ENCODE results near the gene DPYD. TPM values are rescaled to one million over a fixed set of nuclear protein-coding genes. Genes with fewer than 3 reads are reported as not detected.

DPYD gene
- polyA plus RNA-seq, 2 donors = 6.7 to 10.0 TPM

DNA sequence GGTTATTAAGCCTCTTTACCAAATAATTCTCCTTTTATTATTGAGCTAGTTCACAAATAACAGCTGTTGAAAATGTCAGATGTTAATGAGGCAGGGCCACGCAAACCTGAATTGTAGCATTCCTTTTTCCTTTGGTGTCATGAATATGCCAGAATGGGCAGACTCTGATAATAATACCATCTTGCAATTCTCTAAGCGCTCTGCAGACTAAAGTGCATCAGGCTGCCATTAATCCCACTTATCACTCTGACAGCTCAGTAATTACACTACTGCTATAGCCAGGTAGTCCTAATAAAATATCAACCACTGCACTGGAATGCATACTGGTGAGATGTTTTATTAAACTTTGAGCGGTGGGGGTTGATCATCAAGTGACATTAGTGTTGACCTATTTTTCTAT is 177.7 kb downstream of the DPYD start:
- H3K4me3 ChIP-seq (ENCODE audit: low read depth in 1 of 2, low read length in 2 of 2) = no peak overlapping the region
- no peaks in the 10 kb centered on the region for H3K9me3 ChIP-seq (ENCODE audit: control insufficient read depth in 2 of 2, insufficient read depth in 1 of 2, low read depth in 1 of 2, low read length in 1 of 2)
- H3K4me1 ChIP-seq (ENCODE audit: control insufficient read depth in 2 of 2, insufficient read depth in 2 of 2, low read length in 1 of 2) = no peaks in the 10 kb centered on the region
- 76 to 83% methylated on average over 3 of the region's 3 CpGs for WGBS, 2 donors
- H3K27ac ChIP-seq (ENCODE audit: low read depth in 2 of 2, low read length in 1 of 2) = no peak overlapping the region
- no peaks in the 10 kb centered on the region for H3K27me3 ChIP-seq (ENCODE audit: control insufficient read depth in 1 of 2, insufficient read depth in 2 of 2, low read length in 2 of 2)
- no peaks in the 10 kb centered on the region for H3K36me3 ChIP-seq (ENCODE audit: control insufficient read depth in 2 of 2, insufficient read depth in 2 of 2, low read length in 1 of 2)

DNA sequence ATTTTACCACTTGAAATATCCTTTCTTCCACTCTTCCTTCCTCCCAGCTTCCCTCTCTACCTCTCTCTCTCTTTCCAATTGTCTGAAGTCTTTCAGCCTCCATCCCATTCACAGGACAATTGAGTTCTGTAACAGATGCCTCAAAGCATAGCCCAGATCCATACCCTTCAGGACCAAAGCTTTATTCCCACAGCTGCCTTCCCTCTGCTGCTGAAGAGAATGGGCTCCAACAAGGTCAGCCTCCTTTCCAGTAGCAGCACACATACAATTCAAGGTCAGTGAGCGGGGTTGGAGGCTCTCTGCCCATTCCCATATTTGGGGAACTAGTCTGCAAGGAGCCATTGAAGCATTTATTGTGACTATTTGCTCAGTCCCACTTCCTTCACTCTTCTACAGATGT is 179.9 kb downstream of the DPYD start:
- WGBS, 2 donors = 89 to 98% methylated on average over 1 of the region's 1 CpG
- Histone ChIP-seq H3K36me3 (ENCODE audit: control insufficient read depth in 2 of 2, insufficient read depth in 2 of 2, low read length in 1 of 2) (no peaks in the 10 kb centered on the region), H3K4me3 (ENCODE audit: low read depth in 1 of 2, low read length in 2 of 2) (no peak overlapping the region), H3K27ac (ENCODE audit: low read depth in 2 of 2, low read length in 1 of 2) (no peak overlapping the region), H3K4me1 (ENCODE audit: control insufficient read depth in 2 of 2, insufficient read depth in 2 of 2, low read length in 1 of 2) (no peaks in the 10 kb centered on the region), H3K9me3 (ENCODE audit: control insufficient read depth in 2 of 2, insufficient read depth in 1 of 2, low read depth in 1 of 2, low read length in 1 of 2) (no peaks in the 10 kb centered on the region), H3K27me3 (ENCODE audit: control insufficient read depth in 1 of 2, insufficient read depth in 2 of 2, low read length in 2 of 2) (no peaks in the 10 kb centered on the region)

DNA sequence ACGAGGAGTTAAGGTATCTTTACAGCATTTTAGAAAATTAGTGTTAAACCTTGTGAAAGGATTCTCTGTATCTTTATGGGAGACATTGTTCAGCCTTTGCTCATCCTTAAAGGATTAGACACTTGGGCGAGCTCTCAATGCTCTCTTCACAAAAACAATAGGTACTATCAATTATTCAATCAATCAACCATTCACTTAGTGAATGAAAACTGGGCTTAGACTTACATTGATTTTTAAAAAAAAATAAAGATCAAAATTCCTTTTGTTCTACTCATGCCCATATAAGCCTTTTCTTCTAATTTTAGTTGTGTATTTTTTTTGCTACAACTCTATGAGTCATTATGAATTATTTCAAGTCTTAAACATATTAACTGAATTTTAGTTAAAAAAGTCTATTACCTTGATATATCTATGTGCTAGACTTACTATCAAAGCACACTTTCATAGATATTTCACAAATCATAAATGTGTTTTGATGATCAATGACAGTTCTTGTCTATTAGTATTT is 181.2 kb downstream of the DPYD start:
- H3K27ac ChIP-seq (ENCODE audit: low read depth in 2 of 2, low read length in 1 of 2) = no peak overlapping the region
- no peaks in the 10 kb centered on the region for H3K4me1 ChIP-seq (ENCODE audit: control insufficient read depth in 2 of 2, insufficient read depth in 2 of 2, low read length in 1 of 2)
- WGBS, 2 donors = 89 to 94% methylated on average over 2 of the region's 2 CpGs
- no peak overlapping the region for H3K4me3 ChIP-seq (ENCODE audit: low read depth in 1 of 2, low read length in 2 of 2)
- no peaks in the 10 kb centered on the region for H3K9me3 ChIP-seq (ENCODE audit: control insufficient read depth in 2 of 2, insufficient read depth in 1 of 2, low read depth in 1 of 2, low read length in 1 of 2)
- no peaks in the 10 kb centered on the region for H3K36me3 ChIP-seq (ENCODE audit: control insufficient read depth in 2 of 2, insufficient read depth in 2 of 2, low read length in 1 of 2)
- H3K27me3 ChIP-seq (ENCODE audit: control insufficient read depth in 1 of 2, insufficient read depth in 2 of 2, low read length in 2 of 2) = no peaks in the 10 kb centered on the region

DNA sequence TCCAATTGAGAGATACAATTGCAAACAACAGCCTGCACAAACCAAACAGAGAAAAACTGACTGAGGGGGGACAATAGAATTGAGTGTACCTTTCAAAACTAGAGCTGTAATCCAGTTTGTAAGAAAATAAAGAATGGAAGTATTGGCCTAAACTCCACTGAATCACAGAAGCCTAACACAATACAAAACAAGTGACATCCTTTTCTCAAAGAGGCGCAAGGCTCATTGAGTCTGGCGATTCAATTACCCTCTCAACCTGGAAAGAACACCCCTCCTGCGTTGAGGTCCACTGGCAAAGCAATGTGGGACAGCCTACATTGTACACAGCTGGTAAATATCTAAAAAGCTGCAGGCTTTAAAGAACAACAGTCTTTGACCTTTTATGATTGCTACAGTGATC is 182.6 kb downstream of the DPYD start:
- Histone ChIP-seq H3K4me3 (ENCODE audit: low read depth in 1 of 2, low read length in 2 of 2) (no peak overlapping the region), H3K4me1 (ENCODE audit: control insufficient read depth in 2 of 2, insufficient read depth in 2 of 2, low read length in 1 of 2) (no peaks in the 10 kb centered on the region), H3K36me3 (ENCODE audit: control insufficient read depth in 2 of 2, insufficient read depth in 2 of 2, low read length in 1 of 2) (no peaks in the 10 kb centered on the region), H3K27ac (ENCODE audit: low read depth in 2 of 2, low read length in 1 of 2) (no peak overlapping the region), H3K9me3 (ENCODE audit: control insufficient read depth in 2 of 2, insufficient read depth in 1 of 2, low read depth in 1 of 2, low read length in 1 of 2) (no peaks in the 10 kb centered on the region), H3K27me3 (ENCODE audit: control insufficient read depth in 1 of 2, insufficient read depth in 2 of 2, low read length in 2 of 2) (no peaks in the 10 kb centered on the region)
- 89% methylated on average over 3 of the region's 3 CpGs for WGBS, 2 donors

DNA sequence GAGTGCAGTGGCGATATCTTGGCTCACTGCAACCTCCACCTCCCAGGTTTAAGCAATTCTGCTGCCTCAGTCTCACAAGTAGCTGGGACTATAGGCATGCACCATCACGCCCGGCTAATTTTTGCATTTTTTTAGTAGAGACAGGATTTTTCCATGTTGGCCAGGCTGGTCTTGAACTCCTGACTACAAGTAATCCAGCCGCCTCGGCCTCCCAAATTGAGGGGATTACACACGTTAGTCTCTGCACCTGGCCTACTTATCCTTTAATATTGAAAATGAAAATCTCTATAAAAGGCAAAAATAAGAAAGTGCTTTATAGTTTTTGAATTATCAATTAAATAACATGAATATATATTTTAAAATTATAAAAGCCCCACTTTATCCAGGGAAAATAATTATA is 190.6 kb downstream of the DPYD start:
- WGBS, 2 donors = 93 to 96% methylated on average over 6 of the region's 6 CpGs
- no peaks in the 10 kb centered on the region for H3K27me3 ChIP-seq (ENCODE audit: control insufficient read depth in 1 of 2, insufficient read depth in 2 of 2, low read length in 2 of 2)
- no peak overlapping the region for H3K27ac ChIP-seq (ENCODE audit: low read depth in 2 of 2, low read length in 1 of 2)
- no peak overlapping the region for H3K4me3 ChIP-seq (ENCODE audit: low read depth in 1 of 2, low read length in 2 of 2)
- no peaks in the 10 kb centered on the region for H3K4me1 ChIP-seq (ENCODE audit: control insufficient read depth in 2 of 2, insufficient read depth in 2 of 2, low read length in 1 of 2)
- no peaks in the 10 kb centered on the region for H3K36me3 ChIP-seq (ENCODE audit: control insufficient read depth in 2 of 2, insufficient read depth in 2 of 2, low read length in 1 of 2)
- no peaks in the 10 kb centered on the region for H3K9me3 ChIP-seq (ENCODE audit: control insufficient read depth in 2 of 2, insufficient read depth in 1 of 2, low read depth in 1 of 2, low read length in 1 of 2)

DNA sequence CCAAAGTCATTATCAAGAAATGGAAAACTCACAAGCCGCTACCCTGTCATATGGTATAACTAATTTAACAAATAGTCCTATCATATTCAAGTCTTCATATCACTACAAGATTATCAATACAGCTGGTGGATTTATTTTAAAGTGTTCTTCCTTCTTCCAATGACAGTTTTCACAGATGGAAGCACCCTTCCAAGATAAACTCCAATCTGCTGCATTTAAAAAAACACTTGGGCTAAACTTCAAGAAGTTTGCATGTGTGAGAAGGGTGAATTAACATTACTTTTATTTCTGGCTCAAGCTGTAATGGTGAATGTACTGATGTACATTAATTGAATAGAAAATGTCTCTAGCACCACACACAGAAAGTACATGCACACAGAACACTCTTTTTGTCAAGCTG is 192.4 kb downstream of the DPYD start:
- no peak overlapping the region for H3K27ac ChIP-seq (ENCODE audit: low read depth in 2 of 2, low read length in 1 of 2)
- H3K9me3 ChIP-seq (ENCODE audit: control insufficient read depth in 2 of 2, insufficient read depth in 1 of 2, low read depth in 1 of 2, low read length in 1 of 2) = no peaks in the 10 kb centered on the region
- no peaks in the 10 kb centered on the region for H3K27me3 ChIP-seq (ENCODE audit: control insufficient read depth in 1 of 2, insufficient read depth in 2 of 2, low read length in 2 of 2)
- H3K36me3 ChIP-seq (ENCODE audit: control insufficient read depth in 2 of 2, insufficient read depth in 2 of 2, low read length in 1 of 2) = no peaks in the 10 kb centered on the region
- no peaks in the 10 kb centered on the region for H3K4me1 ChIP-seq (ENCODE audit: control insufficient read depth in 2 of 2, insufficient read depth in 2 of 2, low read length in 1 of 2)
- 95 to 97% methylated on average over 1 of the region's 1 CpG for WGBS, 2 donors
- H3K4me3 ChIP-seq (ENCODE audit: low read depth in 1 of 2, low read length in 2 of 2) = no peak overlapping the region

DNA sequence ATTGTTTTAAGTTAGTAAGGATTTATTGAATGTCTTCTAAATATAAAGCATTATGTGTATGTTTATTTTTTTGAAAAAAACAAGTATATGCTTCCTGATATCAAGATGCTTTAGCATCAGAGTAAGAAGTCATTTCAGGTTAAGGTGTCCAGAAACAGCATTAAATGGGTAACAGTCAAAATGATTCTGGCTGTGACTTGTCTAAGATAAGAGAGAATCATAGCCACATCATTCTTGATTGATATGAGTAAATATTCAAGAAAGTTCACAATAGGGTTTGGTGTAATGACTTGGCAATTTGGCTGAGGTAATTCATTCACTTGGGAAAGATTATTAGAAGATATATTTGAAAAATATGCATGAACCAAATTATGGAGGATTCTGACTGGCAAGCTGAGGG is 193.8 kb downstream of the DPYD start:
- H3K9me3 ChIP-seq (ENCODE audit: control insufficient read depth in 2 of 2, insufficient read depth in 1 of 2, low read depth in 1 of 2, low read length in 1 of 2) = no peaks in the 10 kb centered on the region
- no peaks in the 10 kb centered on the region for H3K27me3 ChIP-seq (ENCODE audit: control insufficient read depth in 1 of 2, insufficient read depth in 2 of 2, low read length in 2 of 2)
- no peaks in the 10 kb centered on the region for H3K36me3 ChIP-seq (ENCODE audit: control insufficient read depth in 2 of 2, insufficient read depth in 2 of 2, low read length in 1 of 2)
- H3K4me1 ChIP-seq (ENCODE audit: control insufficient read depth in 2 of 2, insufficient read depth in 2 of 2, low read length in 1 of 2) = no peaks in the 10 kb centered on the region
- H3K4me3 ChIP-seq (ENCODE audit: low read depth in 1 of 2, low read length in 2 of 2) = no peak overlapping the region
- no peak overlapping the region for H3K27ac ChIP-seq (ENCODE audit: low read depth in 2 of 2, low read length in 1 of 2)

DNA sequence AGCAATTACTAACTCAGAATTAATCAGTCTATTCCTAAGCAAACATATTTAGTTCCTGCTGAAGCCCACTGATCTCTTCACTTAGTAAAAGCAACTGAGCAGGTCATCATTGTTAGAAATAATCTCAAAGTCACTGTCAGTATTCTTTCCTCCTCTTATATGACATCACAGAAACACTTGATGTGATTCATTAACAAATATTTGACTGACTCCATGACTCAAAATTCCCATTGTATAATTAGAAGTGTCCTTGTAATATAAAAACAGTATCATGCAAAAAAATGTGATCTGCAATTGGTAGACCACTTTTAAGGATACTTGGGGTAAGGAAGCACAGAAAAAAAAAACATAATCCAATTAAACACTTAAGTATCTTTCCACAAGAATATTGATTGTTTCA is 194.4 kb downstream of the DPYD start:
- H3K4me1 ChIP-seq (ENCODE audit: control insufficient read depth in 2 of 2, insufficient read depth in 2 of 2, low read length in 1 of 2) = no peaks in the 10 kb centered on the region
- H3K9me3 ChIP-seq (ENCODE audit: control insufficient read depth in 2 of 2, insufficient read depth in 1 of 2, low read depth in 1 of 2, low read length in 1 of 2) = no peaks in the 10 kb centered on the region

DNA sequence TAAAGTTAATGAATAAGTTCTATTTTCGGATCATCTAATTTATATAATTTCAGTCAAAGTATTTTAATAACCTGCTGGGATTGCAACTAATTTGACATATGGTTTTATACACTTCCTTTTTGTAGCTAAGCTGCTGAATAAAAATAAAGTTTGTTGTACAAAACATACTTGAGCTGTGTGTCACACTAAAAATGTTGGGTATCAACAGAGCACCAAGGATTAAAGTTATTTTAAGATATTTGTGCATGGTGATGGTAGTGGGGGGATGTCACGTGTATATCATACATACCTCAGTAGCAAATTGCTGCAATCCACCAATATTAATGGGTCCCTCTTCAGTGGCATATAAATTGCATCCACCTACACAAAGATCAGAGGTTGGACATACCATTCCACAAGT is 199.6 kb downstream of the DPYD start:
- Histone ChIP-seq H3K27me3 (ENCODE audit: control insufficient read depth in 1 of 2, insufficient read depth in 2 of 2, low read length in 2 of 2) (no peaks in the 10 kb centered on the region), H3K9me3 (ENCODE audit: control insufficient read depth in 2 of 2, insufficient read depth in 1 of 2, low read depth in 1 of 2, low read length in 1 of 2) (no peaks in the 10 kb centered on the region), H3K36me3 (ENCODE audit: control insufficient read depth in 2 of 2, insufficient read depth in 2 of 2, low read length in 1 of 2) (no peaks in the 10 kb centered on the region), H3K4me3 (ENCODE audit: low read depth in 1 of 2, low read length in 2 of 2) (no peak overlapping the region), H3K27ac (ENCODE audit: low read depth in 2 of 2, low read length in 1 of 2) (no peak overlapping the region), H3K4me1 (ENCODE audit: control insufficient read depth in 2 of 2, insufficient read depth in 2 of 2, low read length in 1 of 2) (no peaks in the 10 kb centered on the region)
- 90 to 94% methylated on average over 2 of the region's 2 CpGs for WGBS, 2 donors

More for the DNA sequence above, 194.4 kb downstream of the DPYD start:
- H3K36me3 ChIP-seq (ENCODE audit: control insufficient read depth in 2 of 2, insufficient read depth in 2 of 2, low read length in 1 of 2) = no peaks in the 10 kb centered on the region
- no peak overlapping the region for H3K27ac ChIP-seq (ENCODE audit: low read depth in 2 of 2, low read length in 1 of 2)
- H3K27me3 ChIP-seq (ENCODE audit: control insufficient read depth in 1 of 2, insufficient read depth in 2 of 2, low read length in 2 of 2) = no peaks in the 10 kb centered on the region
- H3K4me3 ChIP-seq (ENCODE audit: low read depth in 1 of 2, low read length in 2 of 2) = no peak overlapping the region

DNA sequence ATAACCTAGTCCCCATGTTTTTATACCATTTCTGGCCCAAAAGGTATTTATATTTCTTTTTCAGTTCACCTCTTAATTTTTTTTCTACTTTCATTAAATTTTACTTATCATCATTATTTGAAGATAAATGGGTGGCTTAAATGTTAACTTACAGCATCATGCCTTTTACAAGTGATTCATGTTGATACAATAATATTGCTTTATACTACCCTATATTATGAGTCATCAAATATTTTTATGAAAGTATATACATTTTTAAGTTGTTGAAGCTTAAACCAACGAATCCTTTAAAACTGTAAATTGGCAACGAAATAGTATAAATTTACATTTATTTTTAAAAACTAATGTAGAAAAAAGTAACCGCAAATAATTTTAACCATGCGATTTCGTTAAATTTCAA is 207.9 kb downstream of the DPYD start:
- Histone ChIP-seq H3K36me3 (ENCODE audit: control insufficient read depth in 2 of 2, insufficient read depth in 2 of 2, low read length in 1 of 2) (peaks cover 0 to 4% of the 10 kb centered on the region in 2 donors), H3K27ac (ENCODE audit: low read depth in 2 of 2, low read length in 1 of 2) (no peak overlapping the region), H3K4me1 (ENCODE audit: control insufficient read depth in 2 of 2, insufficient read depth in 2 of 2, low read length in 1 of 2) (no peaks in the 10 kb centered on the region), H3K27me3 (ENCODE audit: control insufficient read depth in 1 of 2, insufficient read depth in 2 of 2, low read length in 2 of 2) (no peaks in the 10 kb centered on the region), H3K9me3 (ENCODE audit: control insufficient read depth in 2 of 2, insufficient read depth in 1 of 2, low read depth in 1 of 2, low read length in 1 of 2) (no peaks in the 10 kb centered on the region), H3K4me3 (ENCODE audit: low read depth in 1 of 2, low read length in 2 of 2) (no peak overlapping the region)
- WGBS, 2 donors = 88 to 92% methylated on average over 5 of the region's 5 CpGs
